Astrocyte of the cerebellum (primary cell): ENCODE results near the gene CYREN.

Source experiments
- DNase-seq: peaks from one replicate; pipeline ENCODE4 v3.0.0-alpha.2; 2011; ENCODE audit warnings: low read depth
- H3K4me3 ChIP-seq: 2 replicates; pipeline ENCODE4 v1.5.1; 2011; ENCODE audit warnings: mild to moderate bottlenecking, low read depth, low read length, moderate library complexity
- in situ Hi-C: cut with HindIII; loops from 2 replicates; pipeline ENCODE4 v1.10.0; 2017; ENCODE audit warnings: low sequenced_read_pairs
- TF ChIP-seq, protein P1 (sequence below): IDR thresholded peaks from 2 replicates; pipeline ENCODE4 v1.5.1; 2012; ENCODE audit warnings: low read length, low read depth, moderate library complexity, mild to moderate bottlenecking; ENCODE audit errors: missing control alignments

CYREN gene

DNA sequence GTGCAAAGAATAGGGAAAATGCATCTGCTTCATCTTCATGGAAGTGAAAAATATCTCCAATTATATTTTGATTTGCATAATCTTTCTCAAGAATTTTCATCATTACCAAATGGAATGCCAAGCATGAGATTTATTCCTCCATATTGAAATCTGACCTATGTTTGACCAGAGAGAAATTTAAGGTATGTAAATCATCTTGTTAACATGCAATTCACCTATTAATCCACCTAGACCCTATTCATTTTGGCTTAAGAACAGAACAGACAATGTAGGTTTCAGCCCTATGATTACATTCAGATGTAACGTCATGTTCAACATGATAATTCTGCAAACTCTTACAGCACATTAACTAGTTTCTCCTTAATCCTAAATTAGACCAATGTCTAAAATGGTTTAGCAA, 53.4 kb downstream of the CYREN start:
- TF ChIP-seq, protein P1, sequence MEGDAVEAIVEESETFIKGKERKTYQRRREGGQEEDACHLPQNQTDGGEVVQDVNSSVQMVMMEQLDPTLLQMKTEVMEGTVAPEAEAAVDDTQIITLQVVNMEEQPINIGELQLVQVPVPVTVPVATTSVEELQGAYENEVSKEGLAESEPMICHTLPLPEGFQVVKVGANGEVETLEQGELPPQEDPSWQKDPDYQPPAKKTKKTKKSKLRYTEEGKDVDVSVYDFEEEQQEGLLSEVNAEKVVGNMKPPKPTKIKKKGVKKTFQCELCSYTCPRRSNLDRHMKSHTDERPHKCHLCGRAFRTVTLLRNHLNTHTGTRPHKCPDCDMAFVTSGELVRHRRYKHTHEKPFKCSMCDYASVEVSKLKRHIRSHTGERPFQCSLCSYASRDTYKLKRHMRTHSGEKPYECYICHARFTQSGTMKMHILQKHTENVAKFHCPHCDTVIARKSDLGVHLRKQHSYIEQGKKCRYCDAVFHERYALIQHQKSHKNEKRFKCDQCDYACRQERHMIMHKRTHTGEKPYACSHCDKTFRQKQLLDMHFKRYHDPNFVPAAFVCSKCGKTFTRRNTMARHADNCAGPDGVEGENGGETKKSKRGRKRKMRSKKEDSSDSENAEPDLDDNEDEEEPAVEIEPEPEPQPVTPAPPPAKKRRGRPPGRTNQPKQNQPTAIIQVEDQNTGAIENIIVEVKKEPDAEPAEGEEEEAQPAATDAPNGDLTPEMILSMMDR = no peak
- no peak for DNase-seq
- no peak overlapping the region for H3K4me3 ChIP-seq
- in situ Hi-C loops = no loop called here
